Gastroesophageal sphincter (tissue), 3 donors: ENCODE measurements around the gene DOK6.

ENCODE experiments used
- EP300 ChIP-seq: sonication (generic); formaldehyde crosslinking; IDR thresholded peaks from one replicate; pipeline ENCODE4 v1.6.1; 2017; ENCODE audit warnings: antibody characterized with exemption, mild to moderate bottlenecking
- POLR2A ChIP-seq, 2 donors: fragments of 450-650 bp; IDR thresholded peaks; one replicate each; pipeline ENCODE4 v1.6.1; 2017; ENCODE audit warnings: antibody characterized with exemption in 2 of 2, mild to moderate bottlenecking in 2 of 2, moderate library complexity in 1 of 2
- POLR2AphosphoS5 ChIP-seq: sonication (generic); formaldehyde crosslinking; IDR thresholded peaks from one replicate; pipeline ENCODE4 v1.6.1; 2017; ENCODE audit warnings: antibody characterized with exemption
- TF ChIP-seq, protein P1 (sequence below), 4 experiments: fragments of 200-600 bp in 2 of 4; fragments of 450-650 bp in 2 of 4; sonication (generic) in 1 of 4; IDR thresholded peaks; one replicate each; pipeline ENCODE4 v1.5.1; 2017 to 2019; ENCODE audit warnings: antibody characterized with exemption in 4 of 4, mild to moderate bottlenecking in 2 of 4, moderate library complexity in 2 of 4

DNA sequence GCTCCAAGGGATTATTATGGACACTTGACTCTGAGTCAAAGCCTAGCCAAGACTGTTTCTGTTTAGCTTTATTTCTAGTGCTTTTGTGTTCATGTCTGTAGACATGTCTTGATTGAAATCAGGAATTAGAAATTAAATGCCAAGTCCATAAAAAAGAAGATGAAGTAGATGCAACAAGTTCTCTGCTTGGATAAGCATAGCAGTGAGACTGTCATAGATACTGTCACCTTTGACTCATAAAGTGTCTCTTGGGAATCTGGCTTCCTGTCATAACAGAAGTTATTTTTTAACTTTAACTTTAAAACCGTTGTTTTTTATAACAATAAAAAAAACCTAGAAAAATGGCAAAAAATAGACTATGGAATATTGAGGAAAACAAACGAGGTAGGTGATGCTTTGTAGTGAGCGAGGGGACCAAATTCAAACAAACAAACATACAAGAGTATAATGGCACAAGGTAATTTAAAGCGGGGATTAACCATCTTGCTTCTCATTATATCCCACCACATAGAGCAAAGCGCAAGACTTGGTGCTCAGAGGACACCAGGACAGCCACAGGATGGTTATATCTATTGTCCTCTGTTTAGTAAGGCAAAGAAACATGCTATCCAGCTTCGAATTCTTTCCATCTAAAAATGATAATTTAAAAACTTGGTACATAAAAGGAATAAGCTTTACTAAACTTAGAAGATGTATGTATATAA is 482.4 kb downstream of the DOK6 start:
- TF ChIP-seq, protein P1, sequence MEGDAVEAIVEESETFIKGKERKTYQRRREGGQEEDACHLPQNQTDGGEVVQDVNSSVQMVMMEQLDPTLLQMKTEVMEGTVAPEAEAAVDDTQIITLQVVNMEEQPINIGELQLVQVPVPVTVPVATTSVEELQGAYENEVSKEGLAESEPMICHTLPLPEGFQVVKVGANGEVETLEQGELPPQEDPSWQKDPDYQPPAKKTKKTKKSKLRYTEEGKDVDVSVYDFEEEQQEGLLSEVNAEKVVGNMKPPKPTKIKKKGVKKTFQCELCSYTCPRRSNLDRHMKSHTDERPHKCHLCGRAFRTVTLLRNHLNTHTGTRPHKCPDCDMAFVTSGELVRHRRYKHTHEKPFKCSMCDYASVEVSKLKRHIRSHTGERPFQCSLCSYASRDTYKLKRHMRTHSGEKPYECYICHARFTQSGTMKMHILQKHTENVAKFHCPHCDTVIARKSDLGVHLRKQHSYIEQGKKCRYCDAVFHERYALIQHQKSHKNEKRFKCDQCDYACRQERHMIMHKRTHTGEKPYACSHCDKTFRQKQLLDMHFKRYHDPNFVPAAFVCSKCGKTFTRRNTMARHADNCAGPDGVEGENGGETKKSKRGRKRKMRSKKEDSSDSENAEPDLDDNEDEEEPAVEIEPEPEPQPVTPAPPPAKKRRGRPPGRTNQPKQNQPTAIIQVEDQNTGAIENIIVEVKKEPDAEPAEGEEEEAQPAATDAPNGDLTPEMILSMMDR (IDR thresholded peaks at IDR 0.05): no peak
- TF ChIP-seq POLR2AphosphoS5 (no peak), POLR2A (IDR thresholded peaks at IDR 0.05) (no peak), EP300 (no peak)
